Motor neuron (in vitro differentiated cells): ENCODE data around the gene C16orf87. TPM values are rescaled to one million over a fixed set of nuclear protein-coding genes. Genes with fewer than 3 reads are reported as not detected.
"Not testable (repeated sequence)": the region's sequence is repeated elsewhere in the genome, so short reads cannot be mapped to it uniquely, and the experiment has no call there.

Source experiments
- ATAC-seq, 8 experiments: fragments of 200-7000 bp; cut with Tn5 transposase; replicated peaks in 6 of 8; 2 replicates each; pipeline ENCODE4 v1.8.0; 2021; ENCODE audit warnings: mild to moderate bottlenecking in 8 of 8, moderate library complexity in 8 of 8
- H3K27ac ChIP-seq, 2 donors: fragments of 250-450 bp; sonication (Bioruptor Pico); 2 replicates each; pipeline ENCODE4 v1.9.0; 2021; ENCODE audit warnings: antibody characterized with exemption in 2 of 2, mild to moderate bottlenecking in 2 of 2, moderate library complexity in 1 of 2
- H3K4me1 ChIP-seq, 2 donors: fragments of 250-450 bp; sonication (Bioruptor Pico); replicated peaks in 1 of 2; 2 replicates each; pipeline ENCODE4 v1.6.1; 2021; ENCODE audit warnings: antibody characterized with exemption in 2 of 2, mild to moderate bottlenecking in 2 of 2, moderate library complexity in 1 of 2
- H3K4me3 ChIP-seq, 5 donors: fragments of 250-450 bp; sonication (Bioruptor Pico); 2 replicates each; pipeline ENCODE4 v1.9.0; 2021; ENCODE audit warnings: antibody characterized with exemption in 5 of 5, mild to moderate bottlenecking in 5 of 5, moderate library complexity in 4 of 5
- WGBS, 10 experiments: fragments of 450-650 bp; shearing (Covaris generic); methylation state at CpG; one replicate each; pipeline ENCODE4 v1.0.0; 2022; 5-methylcytosine and 5-hydroxymethylcytosine counted together
- in situ Hi-C, 9 experiments: fragments of 400-800 bp; cut with MboI; loops; one replicate each; pipeline ENCODE4 v1.15.0; 2021; ENCODE audit warnings: low sequenced_read_pairs in 9 of 9, low pct_unique_long_range_greater_than_20kb in 2 of 9; ENCODE audit not compliant: unreplicated experiment in 9 of 9
- total RNA-seq, 8 experiments: library from RNA; unstranded; fragments of 300-600 nt; gene quantifications; 2 replicates each; pipeline versions ENCODE4 v1.2.3 to v1.2.4, GENCODE V29; 2022

The C16orf87 gene
- total RNA-seq: 10 to 100 TPM in 7 of 8 experiments, 1 to 10 TPM in 1; 5.3 to 23.6 (median 16.2) TPM

GRCh38 chr16:46830902-46831647, at the start of gene C16orf87:
TSS of gene C16orf87 (minus strand) at chr16:46831180. CDS start at chr16:46831149, 31 bp downstream.
- Histone ChIP-seq H3K4me3 (peak within 1 kb of the TSS; percentile 41 to 98 (median 75)), H3K27ac (peak within 1 kb of the TSS; percentile 57 to 69), H3K4me1 (peaks cover 0 to 7% of the 10 kb centered on the region in 2 donors)
- ATAC-seq: peak; percentile 90 to 97 (median 96)
- 0 to 4% (median 0%) methylated on average over 1 to 11 of the region's 94 CpGs; no CpG with 5 or more reads in 4 of the 10 experiments for WGBS, 10 experiments
- in situ Hi-C loops: no loop called here

DNA sequence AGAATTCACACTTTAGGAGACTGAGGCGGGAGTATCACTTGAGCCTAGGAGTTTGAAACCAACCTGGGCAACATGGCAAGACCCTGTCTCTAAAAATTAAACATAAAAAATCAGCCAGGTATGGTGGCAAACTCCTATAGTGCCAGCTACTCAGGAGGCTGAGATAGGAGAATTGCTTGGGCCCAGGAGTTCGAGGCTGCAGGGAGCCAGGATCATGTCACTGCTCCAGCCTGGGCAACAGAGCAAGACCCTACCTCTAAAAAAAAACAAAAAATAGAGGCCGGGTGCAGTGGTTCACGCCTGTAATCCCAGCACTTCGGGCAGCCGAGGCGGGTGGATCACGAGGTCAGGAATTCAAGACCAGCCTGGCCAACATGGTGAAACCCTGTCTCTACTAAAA, 44.3 kb upstream of the C16orf87 start:
- in situ Hi-C loops: no loop called here
- ATAC-seq: no peak
- Histone ChIP-seq H3K4me1 (no peaks in the 10 kb centered on the region), H3K4me3 (no peak overlapping the region), H3K27ac (no peak overlapping the region)
- WGBS, 10 experiments: 65 to 100% (median 83%) methylated on average over 1 to 8 of the region's 8 CpGs; no CpG with 5 or more reads in 4 of the 10 experiments

- WGBS, 10 experiments: 75 to 100% (median 93%) methylated on average over 1 to 3 of the region's 3 CpGs; no CpG with 5 or more reads in 1 of the 10 experiments
- in situ Hi-C loops: no loop called here
- Histone ChIP-seq H3K4me3 (no peak overlapping the region), H3K27ac (no peak overlapping the region), H3K4me1 (no peaks in the 10 kb centered on the region)
- ATAC-seq: no peak
These were observed 42.2 kb upstream of the C16orf87 start for GRCh38 chr16:46873201-46873600.

DNA sequence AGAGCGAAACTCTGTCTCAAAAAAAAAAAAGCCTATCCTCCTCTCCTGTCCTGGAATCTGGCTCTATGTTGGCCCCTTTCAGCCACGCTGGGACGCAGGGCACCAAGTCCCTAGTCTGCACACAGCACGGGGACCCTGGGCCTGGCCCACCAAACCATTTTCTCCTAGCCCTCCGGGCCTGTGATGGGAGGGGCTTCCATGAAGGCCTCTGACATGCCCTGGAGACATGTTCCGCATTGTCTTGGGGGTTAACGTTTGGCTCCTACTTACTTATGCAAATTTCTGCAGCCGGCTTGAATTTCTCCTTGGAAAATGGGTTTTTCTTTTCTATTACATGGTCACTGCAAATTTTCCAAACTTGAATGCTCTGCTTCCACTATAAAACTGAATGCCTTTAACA, 40.6 kb upstream of the C16orf87 start:
- in situ Hi-C loops: no loop called here
- Histone ChIP-seq H3K4me3 (no peak overlapping the region), H3K27ac (no peak overlapping the region), H3K4me1 (no peaks in the 10 kb centered on the region)
- WGBS, 10 experiments: 0 to 100% (median 52%) methylated on average over 1 to 7 of the region's 8 CpGs; no CpG with 5 or more reads in 1 of the 10 experiments
- no peak for ATAC-seq

- H3K27ac ChIP-seq, ATAC-seq, H3K4me1 ChIP-seq, H3K4me3 ChIP-seq, in situ Hi-C loops: not testable (repeated sequence)
- WGBS, 10 experiments: 0 to 100% (median 63%) methylated on average over 1 to 2 of the region's 2 CpGs; no CpG with 5 or more reads in 2 of the 10 experiments
These were observed 37.9 kb upstream of the C16orf87 start for GRCh38 chr16:46868891-46869290.

GRCh38 chr16:46867486-46867885, 36.5 kb upstream of the C16orf87 start:
- H3K4me3 ChIP-seq, in situ Hi-C loops: not testable (repeated sequence)
- 80 to 100% (median 100%) methylated on average over 1 to 2 of the region's 2 CpGs; no CpG with 5 or more reads in 6 of the 10 experiments for WGBS, 10 experiments

DNA sequence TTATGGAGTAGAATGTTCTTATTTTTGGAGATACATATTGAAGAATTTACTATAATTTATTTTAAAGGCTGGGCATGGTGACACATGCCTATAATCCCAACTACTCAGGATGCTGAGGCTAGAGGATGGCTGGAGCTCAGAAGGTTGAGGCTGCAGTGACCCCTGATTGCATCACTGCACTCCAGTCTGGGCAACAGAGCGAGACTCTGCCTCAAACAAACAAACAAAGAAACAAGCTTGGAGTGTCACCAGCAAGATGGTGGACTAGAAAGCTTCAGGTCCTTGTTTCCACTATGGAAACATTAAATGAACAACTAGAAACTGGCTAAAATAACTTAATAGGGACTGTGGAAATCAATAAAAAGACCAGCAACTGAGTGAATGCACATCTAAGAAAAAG, 35.3 kb upstream of the C16orf87 start:
- 29 to 100% (median 83%) methylated on average over 1 of the region's 1 CpG; no CpG with 5 or more reads in 4 of the 10 experiments for WGBS, 10 experiments
- no peak for ATAC-seq

More at GRCh38 chr16:46867486-46867885, 36.5 kb upstream of the C16orf87 start:
- not testable (repeated sequence) for H3K27ac ChIP-seq, ATAC-seq, H3K4me1 ChIP-seq

GRCh38 chr16:46862555-46863447, 31.8 kb upstream of the C16orf87 start:
- Histone ChIP-seq H3K4me3 (no peak overlapping the region), H3K4me1 (peaks cover 4 to 5% of the 10 kb centered on the region in 2 donors), H3K27ac (no peak overlapping the region)
- no peak for ATAC-seq
- WGBS, 10 experiments: 29 to 100% (median 88%) methylated on average over 1 to 14 of the region's 16 CpGs
- in situ Hi-C loops: no loop called here

More for the DNA sequence above, 35.3 kb upstream of the C16orf87 start:
- in situ Hi-C loops: no loop called here
- H3K4me1 ChIP-seq: no peaks in the 10 kb centered on the region
- H3K4me3 ChIP-seq: no peak overlapping the region
- H3K27ac ChIP-seq: no peak overlapping the region

DNA sequence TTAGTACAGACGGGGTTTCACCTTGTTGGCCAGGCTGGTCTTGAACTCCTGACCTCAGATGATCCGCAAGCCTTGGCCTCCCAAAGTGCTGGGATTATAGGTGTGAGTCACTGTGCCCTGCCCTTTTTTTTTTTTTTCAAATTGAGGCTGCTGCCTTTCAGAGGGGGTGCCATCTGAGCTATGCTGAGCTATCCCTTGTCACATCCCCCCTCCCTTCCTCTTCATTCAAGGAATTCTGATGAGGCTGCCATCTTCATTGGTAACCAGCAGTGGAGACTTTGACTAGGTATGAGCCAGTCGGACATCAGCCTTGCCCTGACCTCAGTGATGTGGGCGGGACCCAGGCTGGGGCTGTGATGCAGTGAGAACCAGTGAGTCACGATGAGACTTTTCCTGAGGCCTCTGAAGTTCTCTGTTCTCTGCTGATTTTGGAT, 28.8 kb upstream of the C16orf87 start:
- Histone ChIP-seq H3K4me3 (no peak overlapping the region), H3K27ac (no peak overlapping the region), H3K4me1 (peaks cover 11 to 14% of the 10 kb centered on the region in 2 donors)
- WGBS, 10 experiments: 5 to 100% (median 93%) methylated on average over 1 to 3 of the region's 5 CpGs; no CpG with 5 or more reads in 3 of the 10 experiments
- in situ Hi-C loops: loop anchor here in 2 of 9 experiments (10.0 kb wide), 1 partner anchor 55 kb away; no protein-coding TSS in a partner anchor
- ATAC-seq: peak in 7 of 8 experiments; percentile 15 to 98 (median 36)

DNA sequence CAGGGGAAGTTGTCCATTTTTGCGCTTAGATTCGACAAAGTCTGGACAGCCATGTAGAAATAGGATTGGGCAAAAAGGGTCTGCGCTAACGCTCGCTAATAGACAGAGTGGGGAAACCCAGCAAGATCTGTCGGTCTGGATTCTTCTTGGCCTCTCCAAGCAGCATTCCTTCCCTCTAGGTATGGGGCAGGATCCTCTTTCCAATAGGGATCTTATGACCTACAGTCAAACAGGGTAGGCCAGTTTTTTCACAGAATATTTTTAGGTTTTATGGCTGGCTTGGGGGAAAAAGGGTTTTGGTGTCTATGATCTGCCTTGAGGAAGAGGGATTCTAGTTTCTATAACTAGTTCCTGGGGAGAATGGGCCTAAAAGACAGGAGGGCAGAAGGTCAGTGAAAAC, 27.2 kb upstream of the C16orf87 start:
- no peak for ATAC-seq
- Histone ChIP-seq H3K27ac (peak overlapping the region in 1 of 2 donors; percentile 35), H3K4me3 (no peak overlapping the region), H3K4me1 (peaks cover 11 to 14% of the 10 kb centered on the region in 2 donors)
- in situ Hi-C loops: loop anchor here in 2 of 9 experiments (10.0 kb wide), 1 partner anchor 57 kb away; no protein-coding TSS in a partner anchor
- WGBS, 10 experiments: 76 to 100% (median 100%) methylated on average over 1 to 6 of the region's 6 CpGs; no CpG with 5 or more reads in 2 of the 10 experiments

DNA sequence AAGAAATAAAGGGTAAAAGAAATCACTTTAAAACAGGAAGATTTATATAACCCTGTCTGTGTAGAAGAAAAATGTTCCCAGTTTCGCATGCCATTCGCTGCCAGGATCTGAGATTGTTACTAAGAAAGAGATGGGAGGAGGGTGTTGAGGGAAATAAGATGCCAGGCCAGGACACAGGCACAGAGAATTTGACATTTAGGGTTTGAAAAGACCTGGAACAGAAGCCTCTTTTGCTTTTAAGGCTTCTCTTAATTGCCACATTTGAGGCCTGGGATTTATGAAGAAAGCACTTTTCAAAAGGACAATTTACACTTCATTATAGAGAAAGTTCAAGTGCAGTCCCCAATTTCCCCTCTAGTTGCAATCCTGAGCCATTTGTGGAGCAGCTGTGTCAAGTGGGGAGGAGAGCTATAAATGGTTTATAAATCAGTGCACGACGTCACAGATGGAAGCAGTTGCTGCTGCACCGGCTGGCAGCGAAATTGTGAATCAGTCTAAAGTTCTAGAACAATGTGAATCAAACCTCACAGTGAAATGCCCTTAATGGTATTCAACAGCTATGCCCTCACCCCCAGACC, 26.5 kb upstream of the C16orf87 start:
- Histone ChIP-seq H3K4me1 (peaks cover 11 to 14% of the 10 kb centered on the region in 2 donors), H3K4me3 (no peak overlapping the region), H3K27ac (peak overlapping the region in 1 of 2 donors; percentile 35)
- in situ Hi-C loops: loop anchor here in 2 of 9 experiments (10.0 kb wide), 1 partner anchor 57 kb away; no protein-coding TSS in a partner anchor
- ATAC-seq: peak; percentile 8 to 95 (median 89)
- 0 to 85% (median 38%) methylated on average over 2 to 6 of the region's 6 CpGs; no CpG with 5 or more reads in 2 of the 10 experiments for WGBS, 10 experiments

DNA sequence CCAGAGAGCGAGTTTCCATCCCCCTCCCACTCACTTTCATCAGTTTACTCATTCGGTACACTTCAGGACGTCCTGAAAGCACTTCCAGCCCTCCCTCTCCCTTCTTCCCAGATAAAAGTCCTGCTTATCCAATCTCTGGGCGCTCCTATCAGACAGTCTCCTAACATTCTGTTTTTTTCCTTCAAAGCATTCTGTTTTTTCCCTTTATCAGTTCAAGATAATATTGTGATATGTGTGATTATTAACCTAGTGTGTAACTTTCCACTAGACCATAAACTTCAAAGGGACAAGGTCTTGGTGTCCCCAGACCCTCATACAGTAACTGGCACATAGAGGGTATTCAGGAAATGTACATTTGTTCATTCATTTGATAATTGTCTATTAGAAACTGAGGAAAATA, 24.4 kb upstream of the C16orf87 start:
- Histone ChIP-seq H3K27ac (no peak overlapping the region), H3K4me3 (no peak overlapping the region), H3K4me1 (peaks cover 11 to 14% of the 10 kb centered on the region in 2 donors)
- WGBS, 10 experiments: 42 to 93% (median 74%) methylated on average over 2 to 4 of the region's 4 CpGs; no CpG with 5 or more reads in 2 of the 10 experiments
- ATAC-seq: no peak
- in situ Hi-C loops: loop anchor here in 2 of 9 experiments (10.0 kb wide), 1 partner anchor 59 kb away; no protein-coding TSS in a partner anchor
